KMS-11 (cell line): ENCODE data around the gene ZNF683.

Experiments used
- H2AFZ ChIP-seq: fragments of 200-600 bp; sonication (generic); 2 replicates; pipeline ENCODE4 v1.6.1; 2016; ENCODE audit warnings: antibody characterized with exemption, mixed run types, low read depth
- H3K27ac ChIP-seq: fragments of 200-600 bp; sonication (generic); 2 replicates; pipeline ENCODE4 v1.6.1; 2016; ENCODE audit warnings: mild to moderate bottlenecking, mixed run types
- H3K27me3 ChIP-seq: fragments of 200-600 bp; sonication (generic); 2 replicates; pipeline ENCODE4 v1.6.1; 2017; ENCODE audit warnings: mild to moderate bottlenecking, low read depth, mixed run types, moderate library complexity; ENCODE audit not compliant: insufficient read depth
- H3K36me3 ChIP-seq: fragments of 200-600 bp; sonication (generic); 2 replicates; pipeline ENCODE4 v1.6.1; 2017; ENCODE audit warnings: mild to moderate bottlenecking, mixed run types; ENCODE audit not compliant: insufficient read depth
- H3K4me1 ChIP-seq: fragments of 200-600 bp; sonication (generic); 2 replicates; pipeline ENCODE4 v1.6.1; 2016; ENCODE audit warnings: mild to moderate bottlenecking, low read depth, mixed run types; ENCODE audit not compliant: poor library complexity, severe bottlenecking
- H3K4me2 ChIP-seq: fragments of 200-600 bp; sonication (generic); 2 replicates; pipeline ENCODE4 v1.7.0; 2016; ENCODE audit warnings: mild to moderate bottlenecking, mixed run types
- H3K4me3 ChIP-seq: fragments of 200-600 bp; sonication (generic); IDR thresholded peaks from 2 replicates; pipeline ENCODE4 v1.6.1; 2017; ENCODE audit warnings: low read depth, low read length, mixed read lengths; ENCODE audit not compliant: insufficient read depth
- H3K79me2 ChIP-seq: fragments of 200-600 bp; sonication (generic); 2 replicates; pipeline ENCODE4 v1.6.1; 2016; ENCODE audit warnings: low read depth, mixed run types; ENCODE audit not compliant: insufficient read depth
- H3K9ac ChIP-seq: fragments of 200-600 bp; sonication (generic); 2 replicates; pipeline ENCODE4 v1.6.1; 2016; ENCODE audit warnings: mild to moderate bottlenecking, mixed run types
- H4K20me1 ChIP-seq: fragments of 200-600 bp; sonication (generic); 2 replicates; pipeline ENCODE4 v1.6.1; 2016; ENCODE audit warnings: mild to moderate bottlenecking, mixed run types; ENCODE audit not compliant: insufficient read depth
- TF ChIP-seq, protein P1 (sequence below): fragments of 200-600 bp; sonication (generic); conservative IDR thresholded peaks from 2 replicates; pipeline ENCODE4 v1.6.1; 2017; ENCODE audit warnings: low read depth, mild to moderate bottlenecking, antibody characterized with exemption, low read length, moderate library complexity, mixed read lengths

The ZNF683 gene

DNA sequence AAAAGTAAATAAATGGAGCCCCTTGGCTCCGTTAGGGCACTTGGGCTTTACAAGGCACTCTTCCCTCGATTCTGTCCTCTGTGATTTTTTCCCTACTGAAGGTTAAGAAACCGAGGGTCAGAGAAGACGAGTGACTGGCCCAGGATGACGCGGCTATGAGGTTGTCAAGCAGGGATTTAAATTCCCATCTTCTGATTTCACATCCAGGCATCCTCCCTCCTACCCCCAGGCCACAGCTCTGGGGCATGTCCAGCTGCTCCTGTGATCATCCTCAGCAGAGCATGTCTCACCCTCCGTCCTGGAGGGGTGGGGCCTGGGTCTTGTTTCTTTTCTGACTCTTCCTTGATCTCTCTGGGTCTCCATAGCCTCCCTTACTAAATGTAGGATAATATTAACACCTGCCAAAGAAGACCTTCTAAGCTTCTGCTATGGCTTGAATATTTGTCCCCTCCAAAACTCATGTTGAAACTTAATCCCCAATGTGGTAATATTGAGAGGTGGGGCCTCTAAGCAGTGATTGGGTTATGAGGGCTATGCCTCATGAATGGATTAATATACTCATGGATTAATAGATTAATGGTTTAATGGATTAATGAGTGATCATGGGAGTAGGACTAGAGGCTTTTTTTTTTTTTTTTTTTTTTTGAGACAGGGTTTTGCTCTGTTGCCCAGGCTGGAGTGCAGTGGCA, 23.2 kb downstream of the ZNF683 start:
- no peak overlapping the region for H3K4me2 ChIP-seq
- H3K9ac ChIP-seq = no peak overlapping the region
- H3K36me3 ChIP-seq = no peaks in the 10 kb centered on the region
- no peaks in the 10 kb centered on the region for H3K4me1 ChIP-seq
- H3K27me3 ChIP-seq = no peaks in the 10 kb centered on the region; the same call in 1 of the 2 replicates
- no peak overlapping the region for H2AFZ ChIP-seq
- no peak overlapping the region for H3K27ac ChIP-seq
- TF ChIP-seq, protein P1, sequence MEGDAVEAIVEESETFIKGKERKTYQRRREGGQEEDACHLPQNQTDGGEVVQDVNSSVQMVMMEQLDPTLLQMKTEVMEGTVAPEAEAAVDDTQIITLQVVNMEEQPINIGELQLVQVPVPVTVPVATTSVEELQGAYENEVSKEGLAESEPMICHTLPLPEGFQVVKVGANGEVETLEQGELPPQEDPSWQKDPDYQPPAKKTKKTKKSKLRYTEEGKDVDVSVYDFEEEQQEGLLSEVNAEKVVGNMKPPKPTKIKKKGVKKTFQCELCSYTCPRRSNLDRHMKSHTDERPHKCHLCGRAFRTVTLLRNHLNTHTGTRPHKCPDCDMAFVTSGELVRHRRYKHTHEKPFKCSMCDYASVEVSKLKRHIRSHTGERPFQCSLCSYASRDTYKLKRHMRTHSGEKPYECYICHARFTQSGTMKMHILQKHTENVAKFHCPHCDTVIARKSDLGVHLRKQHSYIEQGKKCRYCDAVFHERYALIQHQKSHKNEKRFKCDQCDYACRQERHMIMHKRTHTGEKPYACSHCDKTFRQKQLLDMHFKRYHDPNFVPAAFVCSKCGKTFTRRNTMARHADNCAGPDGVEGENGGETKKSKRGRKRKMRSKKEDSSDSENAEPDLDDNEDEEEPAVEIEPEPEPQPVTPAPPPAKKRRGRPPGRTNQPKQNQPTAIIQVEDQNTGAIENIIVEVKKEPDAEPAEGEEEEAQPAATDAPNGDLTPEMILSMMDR = no peak
- H4K20me1 ChIP-seq = no peaks in the 10 kb centered on the region
- no peak overlapping the region for H3K4me3 ChIP-seq
- no peaks in the 10 kb centered on the region for H3K79me2 ChIP-seq

DNA sequence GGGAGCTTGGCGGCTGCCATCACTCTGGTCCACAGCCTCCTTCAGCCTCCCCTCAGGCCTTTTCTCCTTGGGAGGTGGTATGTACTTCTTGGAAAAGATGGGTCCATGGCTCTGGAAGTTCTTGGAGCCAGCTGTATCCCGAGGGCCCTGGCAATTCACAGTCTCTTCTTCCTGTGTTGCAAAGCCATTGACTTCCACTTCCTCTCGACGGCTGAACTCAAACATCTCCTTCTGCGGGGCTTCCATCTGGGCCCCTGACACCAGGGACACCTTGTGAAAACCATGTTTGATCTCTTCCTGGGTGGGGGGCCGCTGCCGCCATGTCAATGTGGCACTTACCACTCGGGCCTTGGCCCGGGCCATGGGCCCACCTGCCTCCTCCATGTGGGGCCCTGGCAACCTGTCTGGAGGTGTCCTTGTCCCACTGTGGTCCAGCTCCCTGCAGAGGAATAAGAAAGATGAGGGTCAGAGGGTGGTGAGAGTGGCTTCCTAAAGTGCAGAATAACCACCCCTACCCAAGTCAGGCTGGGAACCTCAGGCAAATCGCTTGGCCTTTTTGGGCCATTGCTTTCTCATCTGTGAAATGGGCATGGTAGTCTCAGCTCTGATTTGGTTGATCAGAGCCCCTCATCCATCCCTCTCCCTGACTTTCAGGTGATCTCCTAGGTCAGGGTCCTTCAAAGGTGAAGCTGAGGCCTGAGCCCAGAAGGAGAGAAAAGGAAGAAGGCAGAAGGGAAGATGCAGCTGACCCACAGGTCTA, 26.1 kb downstream of the ZNF683 start:
- Histone ChIP-seq H3K27me3 (no peaks in the 10 kb centered on the region; the same call in 1 of the 2 replicates), H3K79me2 (no peaks in the 10 kb centered on the region), H2AFZ (no peak overlapping the region), H3K4me3 (no peak overlapping the region), H3K4me2 (no peak overlapping the region), H3K36me3 (no peaks in the 10 kb centered on the region), H3K4me1 (no peaks in the 10 kb centered on the region), H3K9ac (no peak overlapping the region), H3K27ac (no peak overlapping the region), H4K20me1 (no peaks in the 10 kb centered on the region)
- TF ChIP-seq, protein P1 = no peak

DNA sequence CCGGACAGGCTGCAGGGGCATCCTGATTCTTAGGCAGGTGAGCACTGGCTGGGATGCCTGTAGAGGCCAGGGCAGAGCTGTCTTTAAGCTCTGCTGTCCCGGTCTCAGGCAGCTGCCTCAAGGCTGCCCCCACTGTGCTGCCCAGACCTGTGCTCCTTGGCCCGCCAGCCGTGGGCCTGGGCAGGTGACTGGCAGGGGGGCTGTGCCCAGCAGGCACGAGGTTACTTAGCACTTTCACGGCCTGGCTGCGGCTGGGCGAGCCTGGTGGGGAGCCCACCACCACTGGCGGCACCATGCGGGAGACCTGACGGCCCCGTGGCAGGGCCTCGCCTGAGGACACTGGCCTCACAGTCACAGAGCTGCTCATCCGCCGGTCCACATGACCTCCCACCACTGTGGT, 26.8 kb downstream of the ZNF683 start:
- TF ChIP-seq, protein P1 = no peak
- H3K4me1 ChIP-seq = no peaks in the 10 kb centered on the region
- H3K79me2 ChIP-seq = no peaks in the 10 kb centered on the region
- no peak overlapping the region for H3K9ac ChIP-seq
- no peak overlapping the region for H3K4me2 ChIP-seq
- no peak overlapping the region for H3K4me3 ChIP-seq
- H4K20me1 ChIP-seq = no peaks in the 10 kb centered on the region
- no peak overlapping the region for H3K27ac ChIP-seq
- H3K36me3 ChIP-seq = no peaks in the 10 kb centered on the region
- H2AFZ ChIP-seq = no peak overlapping the region
- no peaks in the 10 kb centered on the region; the same call in 1 of the 2 replicates for H3K27me3 ChIP-seq

DNA sequence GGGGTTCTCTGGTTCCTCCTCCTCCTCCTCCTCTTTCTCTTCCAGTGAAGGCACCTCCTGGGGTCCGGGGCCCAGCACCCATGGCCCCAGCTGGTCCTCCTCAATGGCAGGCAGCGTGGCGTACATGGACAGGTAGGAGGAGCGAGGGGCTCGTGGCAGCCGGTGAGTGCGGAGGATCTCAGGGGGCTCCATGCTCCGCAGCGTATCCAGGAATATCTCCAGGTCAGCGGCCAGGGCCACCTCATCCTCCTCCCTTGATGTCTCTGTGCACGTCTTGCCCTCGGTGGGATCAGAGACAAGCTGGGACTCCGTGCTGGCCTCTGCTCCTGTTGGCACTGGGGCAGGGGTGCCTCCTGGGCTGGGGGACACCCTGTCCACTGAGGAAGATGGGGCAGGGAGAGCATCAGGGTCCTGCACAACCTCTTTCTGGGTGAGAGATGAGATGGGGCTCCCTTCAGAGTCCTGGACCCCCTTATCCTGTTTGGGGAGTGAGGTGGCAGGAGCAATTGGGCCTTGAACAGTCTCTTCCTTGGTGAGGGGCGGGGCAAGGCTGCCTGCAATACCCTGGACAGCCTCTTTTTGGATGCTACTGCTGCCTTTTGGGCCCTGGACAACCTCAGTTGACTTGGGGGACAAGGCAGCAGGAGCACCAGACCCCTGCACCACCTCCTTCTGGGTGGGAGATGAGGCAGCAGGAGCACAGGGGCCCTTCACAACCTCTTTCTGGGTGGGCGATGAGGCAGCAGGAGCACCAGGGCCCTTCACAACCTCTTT, 28.2 kb downstream of the ZNF683 start:
- H3K4me1 ChIP-seq = no peaks in the 10 kb centered on the region
- TF ChIP-seq, protein P1 = no peak
- H3K36me3 ChIP-seq = no peaks in the 10 kb centered on the region
- H3K4me3 ChIP-seq = no peak overlapping the region
- no peaks in the 10 kb centered on the region; the same call in 1 of the 2 replicates for H3K27me3 ChIP-seq
- H3K4me2 ChIP-seq = no peak overlapping the region
- H4K20me1 ChIP-seq = no peaks in the 10 kb centered on the region
- no peaks in the 10 kb centered on the region for H3K79me2 ChIP-seq
- H3K27ac ChIP-seq = no peak overlapping the region
- H3K9ac ChIP-seq = no peak overlapping the region
- no peak overlapping the region for H2AFZ ChIP-seq
